GM19023 (cell line): ENCODE measurements around the gene NTSR1.

Source experiments
- ATAC-seq: cut with Tn5 transposase; IDR thresholded peaks from one replicate; pipeline ENCODE4 v1.9.1; 2021; ENCODE audit warnings: mild to moderate bottlenecking, moderate library complexity; ENCODE audit not compliant: unreplicated experiment

NTSR1 gene

GRCh38 chr20:62706857-62707256 lies 1.8 kb upstream of the NTSR1 start:
- ATAC-seq: no peak

DNA sequence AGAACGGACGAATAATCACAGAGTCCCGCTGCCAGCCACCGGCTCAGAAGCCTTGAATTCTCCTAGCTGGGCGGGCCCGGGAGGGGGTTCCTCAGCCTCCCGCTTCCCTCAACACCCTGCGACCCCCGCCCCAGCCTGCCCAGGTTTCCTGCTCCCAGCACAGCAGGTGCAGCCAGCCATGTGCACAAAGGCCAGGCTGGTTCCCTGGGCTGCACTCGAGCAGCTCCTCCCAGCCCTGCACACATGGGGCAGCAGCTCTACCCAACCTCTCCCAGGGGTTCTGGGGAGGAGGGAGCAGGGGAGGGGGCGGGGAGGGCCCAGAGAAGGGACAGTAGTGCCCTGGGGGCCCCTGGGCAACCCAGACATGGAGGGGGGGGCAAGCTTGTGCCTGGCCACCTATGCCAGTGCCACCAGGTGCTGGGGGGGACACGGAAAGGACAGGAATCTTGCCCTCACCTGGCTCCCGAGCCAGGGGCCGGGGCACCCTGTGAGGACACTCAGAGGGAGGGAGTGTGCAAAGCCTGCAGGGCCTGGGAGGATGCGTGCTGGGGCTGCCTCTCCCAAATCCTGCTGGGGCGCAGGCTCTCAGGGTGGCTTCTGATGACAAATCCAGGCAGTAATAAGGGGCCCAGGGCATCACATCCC lies 1.2 kb upstream of the NTSR1 start:
- no peak for ATAC-seq

DNA sequence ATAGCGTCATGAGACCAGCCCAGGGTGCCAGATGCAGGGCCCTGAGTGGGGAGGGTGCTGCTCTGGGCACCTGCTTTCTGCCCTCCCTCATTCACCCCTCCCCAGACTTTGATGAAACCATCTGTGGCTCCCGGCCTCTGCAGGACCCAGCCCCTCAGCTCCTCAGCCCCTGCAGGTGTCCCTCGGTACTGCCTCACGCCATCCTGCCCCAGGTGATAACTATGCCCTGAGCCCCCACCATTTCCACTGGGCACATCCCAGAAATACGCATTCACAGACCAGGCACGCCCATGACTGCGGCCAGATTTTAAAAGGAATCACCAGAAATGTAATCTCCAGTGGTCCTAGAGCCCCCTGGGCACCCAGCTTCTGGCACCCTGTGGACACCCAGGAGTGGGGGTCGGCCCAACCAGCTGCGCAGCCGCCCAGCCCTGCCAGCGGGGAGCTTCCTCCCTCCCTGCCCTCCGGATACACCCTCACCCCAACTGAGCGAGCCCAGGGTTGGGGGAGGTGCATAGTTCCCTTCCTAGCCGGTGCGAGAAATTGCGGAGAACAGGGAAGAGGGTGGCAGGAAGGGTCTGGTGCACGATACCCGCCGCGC lies 615 bp upstream of the NTSR1 start:
- ATAC-seq: no peak

GRCh38 chr20:62709537-62709905 lies 885 bp downstream of the NTSR1 start:
- no peak for ATAC-seq

GRCh38 chr20:62710221-62710885 lies 1.7 kb downstream of the NTSR1 start:
- ATAC-seq: no peak

DNA sequence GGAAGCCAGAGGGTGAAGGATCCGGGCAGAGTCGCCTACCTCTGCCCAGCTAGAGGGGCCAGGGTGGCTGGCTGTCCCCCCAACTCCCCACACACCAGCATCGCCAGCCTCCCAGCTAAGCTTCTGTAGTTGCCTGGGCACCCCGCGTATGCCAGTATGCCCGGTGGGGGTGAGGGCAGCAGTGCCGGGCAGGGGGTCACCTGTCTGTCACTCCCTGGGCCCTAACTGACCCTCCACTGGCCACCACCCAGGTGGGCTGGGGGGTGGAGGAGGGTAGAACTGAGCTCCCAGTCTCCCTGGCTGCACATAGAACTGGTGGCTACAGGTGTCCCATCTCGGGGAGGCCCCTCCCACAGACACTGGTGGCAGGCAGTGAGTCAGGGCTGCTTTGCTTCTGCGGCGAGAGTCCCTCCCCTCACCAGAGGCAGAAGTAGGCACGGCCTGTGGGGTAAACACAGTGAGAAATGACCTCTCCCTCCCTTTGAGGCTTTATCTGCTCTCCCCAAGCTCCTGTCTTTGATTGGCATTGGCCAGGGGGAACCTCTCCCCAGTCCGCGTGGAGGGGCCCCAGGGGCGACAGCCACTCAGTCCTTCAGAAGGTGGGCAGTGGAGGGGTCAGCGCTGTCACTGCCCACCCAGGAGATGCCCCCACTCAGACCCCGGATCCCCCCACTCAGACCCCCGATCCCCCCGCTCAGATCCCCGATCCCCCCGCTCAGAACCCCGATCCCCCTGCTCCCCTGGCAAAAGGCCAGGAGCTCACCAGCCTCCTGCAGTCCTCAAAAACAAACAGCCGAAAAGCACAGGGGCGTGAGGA lies 2.5 kb downstream of the NTSR1 start:
- ATAC-seq: no peak

DNA sequence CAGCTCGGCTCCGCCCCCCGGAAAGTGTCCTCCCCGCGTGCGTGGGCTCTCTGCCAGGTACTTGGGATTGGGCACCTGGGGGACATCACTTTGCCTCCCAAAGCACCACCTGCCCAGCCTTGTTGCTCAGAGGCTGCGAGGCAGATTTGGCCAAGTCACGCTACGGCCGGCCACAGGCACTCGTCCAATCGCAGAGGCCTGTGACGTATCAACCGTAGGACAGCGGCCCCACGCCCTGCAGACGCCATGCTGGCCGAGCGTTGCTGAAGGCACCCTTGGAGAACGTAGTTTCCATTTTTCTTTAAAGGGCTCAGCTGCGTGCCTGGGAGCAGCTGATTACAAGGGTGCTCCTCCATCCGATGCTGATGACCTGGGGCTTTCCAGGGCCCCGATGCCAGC lies 3.1 kb downstream of the NTSR1 start:
- no peak for ATAC-seq

GRCh38 chr20:62712606-62713005 lies 4.0 kb downstream of the NTSR1 start:
- no peak for ATAC-seq

DNA sequence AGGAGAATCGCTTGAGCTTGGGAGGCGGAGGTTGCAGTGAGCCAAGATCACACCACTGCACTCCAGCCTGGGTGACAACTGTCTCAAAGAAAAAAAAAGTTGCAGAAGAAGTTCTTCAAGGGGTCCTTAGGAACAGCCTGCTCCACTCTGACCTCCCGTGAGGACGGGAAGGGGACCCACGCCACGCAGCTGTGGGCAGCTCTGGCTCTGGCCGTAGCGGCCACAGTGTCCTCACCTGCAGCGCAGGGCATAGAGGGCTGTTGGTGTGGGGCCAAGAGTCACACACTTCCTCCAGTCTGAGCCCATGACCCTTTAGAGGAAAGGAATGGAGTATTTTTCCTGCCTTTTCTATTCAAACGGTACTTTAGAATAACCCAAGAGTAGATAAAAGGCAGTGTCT lies 5.4 kb downstream of the NTSR1 start:
- no peak for ATAC-seq

GRCh38 chr20:62714799-62715198 lies 6.2 kb downstream of the NTSR1 start:
- no peak for ATAC-seq

GRCh38 chr20:62715201-62715600 lies 6.6 kb downstream of the NTSR1 start:
- ATAC-seq: no peak

GRCh38 chr20:62716198-62716940 lies 7.7 kb downstream of the NTSR1 start:
- ATAC-seq: no peak

- no peak for ATAC-seq
Observed at GRCh38 chr20:62716941-62717310, 8.3 kb downstream of the NTSR1 start.

DNA sequence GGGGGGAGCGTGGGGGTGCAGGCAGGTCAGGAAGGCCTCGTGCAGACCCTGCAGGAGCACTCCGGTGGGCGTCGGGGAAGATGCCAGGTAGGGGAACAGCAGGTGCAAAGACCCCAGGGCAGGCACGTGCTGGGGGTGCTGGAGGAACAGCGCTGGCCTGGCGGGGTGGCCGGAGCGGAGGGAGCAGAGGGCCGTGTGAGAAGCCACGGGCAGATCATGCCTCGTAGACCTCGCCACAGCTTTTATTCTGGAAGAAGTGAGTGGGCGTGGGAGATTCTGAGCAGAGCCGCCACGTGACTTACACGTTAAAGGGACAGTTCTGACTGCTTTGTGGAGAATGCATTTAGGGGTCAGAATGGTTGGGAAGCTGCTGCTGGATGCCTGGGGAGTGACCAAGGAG lies 9.3 kb downstream of the NTSR1 start:
- no peak for ATAC-seq

- ATAC-seq: no peak
Observed at GRCh38 chr20:62718546-62718945, 9.9 kb downstream of the NTSR1 start.

DNA sequence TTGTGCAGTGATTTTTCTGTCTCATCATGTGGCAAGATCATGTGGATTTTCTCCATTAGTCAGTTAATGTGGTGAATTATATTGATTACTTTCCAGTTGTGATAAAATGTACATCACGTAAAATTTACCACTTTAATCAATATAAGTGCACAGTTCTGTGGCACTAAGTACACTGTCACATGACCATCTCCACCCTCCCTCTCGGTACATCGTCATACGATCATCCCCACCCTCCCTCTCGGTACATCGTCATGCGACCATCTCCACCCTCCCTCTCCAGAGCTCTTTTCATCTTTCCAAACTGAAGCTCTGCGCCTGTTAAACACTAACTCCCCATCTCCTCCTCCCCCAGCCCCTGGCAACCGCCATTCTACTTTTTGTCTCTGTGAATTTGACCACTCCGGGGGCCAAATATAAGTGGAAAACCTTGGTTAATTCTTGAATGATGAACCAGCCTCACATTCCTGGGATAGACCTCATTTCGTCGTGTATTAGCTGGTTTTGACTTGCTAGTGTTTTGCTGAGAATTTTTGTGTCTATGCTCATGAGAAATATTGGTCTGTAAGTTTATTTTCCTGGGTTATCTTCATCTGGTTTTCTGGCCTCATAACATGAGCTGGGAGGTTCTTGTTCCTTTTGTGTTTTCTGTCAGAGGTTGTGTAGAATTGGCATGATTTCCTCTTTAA lies 10.8 kb downstream of the NTSR1 start:
- no peak for ATAC-seq

DNA sequence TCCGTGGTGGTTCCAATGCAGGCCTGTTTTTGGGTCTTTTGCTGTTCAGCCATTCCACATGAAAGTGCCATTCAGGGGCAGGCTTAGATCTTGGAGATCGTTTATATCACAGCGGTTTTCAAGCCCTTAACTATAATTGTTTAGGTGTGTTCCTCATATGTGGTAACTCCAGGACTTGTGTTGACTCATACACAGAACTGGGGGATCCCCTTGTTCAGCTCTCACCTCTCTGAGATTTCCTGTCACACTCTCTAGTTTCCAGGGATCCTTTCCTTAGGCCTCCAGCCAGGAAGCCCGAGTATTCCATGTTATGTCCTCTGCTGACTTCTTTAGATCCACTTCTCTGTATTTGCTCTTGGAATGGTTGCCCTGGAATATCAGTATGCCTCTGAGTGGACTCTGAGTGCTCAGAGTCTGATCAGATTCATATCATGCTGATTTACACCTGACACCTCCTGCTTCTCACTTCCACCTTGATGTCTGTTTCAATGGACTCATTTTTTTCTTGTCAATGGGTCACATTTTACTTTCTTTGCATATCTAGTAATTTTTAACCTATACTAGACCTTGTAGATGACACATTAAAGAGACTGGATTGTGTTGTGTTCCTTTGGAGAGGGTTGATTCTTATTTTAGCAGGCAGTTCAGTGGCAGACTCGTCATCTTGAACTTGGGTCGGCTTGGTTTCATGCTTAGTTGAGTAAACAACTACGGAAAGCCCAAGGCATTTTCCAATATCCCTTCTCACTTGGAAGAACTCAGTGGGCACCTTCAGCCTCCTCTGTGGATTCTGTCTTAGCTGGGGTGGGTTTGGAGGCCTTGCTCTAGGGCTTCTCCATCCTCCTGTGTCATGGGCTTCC lies 13.1 kb downstream of the NTSR1 start:
- ATAC-seq: no peak

- no peak for ATAC-seq
Observed at GRCh38 chr20:62722627-62723026, 14.0 kb downstream of the NTSR1 start.

DNA sequence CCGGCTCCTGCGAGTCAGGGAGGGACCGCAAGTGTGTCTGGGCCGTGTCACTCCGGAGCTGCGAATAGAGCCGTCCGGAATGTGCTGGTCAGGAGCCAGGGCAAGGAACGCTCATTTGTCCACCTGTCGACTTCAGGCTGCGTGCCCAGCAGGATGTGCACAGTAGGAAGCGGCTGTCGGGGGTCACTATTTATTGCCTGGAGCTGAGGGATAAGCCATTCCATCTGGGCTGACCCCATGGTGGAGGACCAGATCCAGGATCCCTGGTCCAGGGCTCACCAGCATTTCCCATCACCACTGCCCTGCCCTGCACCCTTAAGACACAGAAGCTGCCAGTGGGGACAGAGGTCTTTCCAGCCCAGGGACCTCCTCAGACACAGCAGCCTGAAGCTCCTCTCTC lies 14.7 kb downstream of the NTSR1 start:
- no peak for ATAC-seq
